ENCODE data around the gene SORT1.

GRCh38 chr1:109290998-109291397, 106.7 kb downstream of the SORT1 start:
- no peak for TF ChIP-seq CTCF (IDR thresholded peaks at IDR 0.05)
- TF ChIP-seq POLR2A (IDR thresholded peaks at IDR 0.05): no peak
